GM21576 (cell line): ENCODE data around the gene NKAIN4.

Experiments
- ATAC-seq: cut with Tn5 transposase; IDR thresholded peaks from one replicate; pipeline ENCODE4 v1.9.1; 2021; ENCODE audit warnings: mild to moderate bottlenecking, moderate library complexity; ENCODE audit not compliant: unreplicated experiment

The NKAIN4 gene

GRCh38 chr20:63220696-63221399 lies 33.4 kb downstream of the NKAIN4 start:
- no peak for ATAC-seq

- no peak for ATAC-seq
Observed at GRCh38 chr20:63219866-63220521, 34.3 kb downstream of the NKAIN4 start.

- ATAC-seq: no peak
Observed at GRCh38 chr20:63219447-63219821, 34.8 kb downstream of the NKAIN4 start.

- ATAC-seq: no peak
Observed at GRCh38 chr20:63218701-63219446, 35.4 kb downstream of the NKAIN4 start.

GRCh38 chr20:63217706-63218105 lies 36.6 kb downstream of the NKAIN4 start:
- no peak for ATAC-seq

- no peak for ATAC-seq
Observed at GRCh38 chr20:63216849-63217471, 37.3 kb downstream of the NKAIN4 start.

GRCh38 chr20:63216041-63216848 lies 38.0 kb downstream of the NKAIN4 start, which contains the start of gene YTHDF1:
TSS of gene YTHDF1 (minus strand) at chr20:63216131. CDS start at chr20:63215892, 239 bp downstream.
- ATAC-seq: peak; percentile 86

GRCh38 chr20:63215101-63216040 lies 38.9 kb downstream of the NKAIN4 start:
- ATAC-seq: peak; percentile 27

GRCh38 chr20:63214514-63214913 lies 39.7 kb downstream of the NKAIN4 start:
- no peak for ATAC-seq

GRCh38 chr20:63212792-63213191 lies 41.5 kb downstream of the NKAIN4 start:
- no peak for ATAC-seq

- ATAC-seq: no peak
Observed at GRCh38 chr20:63212393-63212730, 41.9 kb downstream of the NKAIN4 start.

- ATAC-seq: no peak
Observed at GRCh38 chr20:63210011-63210605, 44.2 kb downstream of the NKAIN4 start.

GRCh38 chr20:63208346-63208909 lies 45.8 kb downstream of the NKAIN4 start:
- ATAC-seq: no peak

- ATAC-seq: no peak
Observed at GRCh38 chr20:63206878-63207277, 47.4 kb downstream of the NKAIN4 start.

GRCh38 chr20:63205896-63206295 lies 48.4 kb downstream of the NKAIN4 start:
- no peak for ATAC-seq

- ATAC-seq: no peak
Observed at GRCh38 chr20:63204362-63204761, 49.9 kb downstream of the NKAIN4 start.

- no peak for ATAC-seq
Observed at GRCh38 chr20:63202811-63203526, 51.3 kb downstream of the NKAIN4 start.

- no peak for ATAC-seq
Observed at GRCh38 chr20:63202021-63202420, 52.2 kb downstream of the NKAIN4 start.
